SU-DHL-6 (cell line): ENCODE data around the gene KRT78.

Experiments
- EZH2phosphoT487 ChIP-seq: fragments of 200-600 bp; sonication (generic), shearing (Covaris generic); conservative IDR thresholded peaks from 2 replicates; pipeline ENCODE4 v1.6.1; 2018; ENCODE audit warnings: mild to moderate bottlenecking, antibody characterized with exemption, low read length, moderate library complexity, mixed read lengths
- TF ChIP-seq, protein P1 (sequence below): fragments of 200-600 bp; sonication (generic); IDR thresholded peaks from one replicate; pipeline ENCODE4 v1.5.1; 2017; ENCODE audit warnings: antibody characterized with exemption, mild to moderate bottlenecking, low read length, moderate library complexity; ENCODE audit not compliant: insufficient read depth, poor library complexity, severe bottlenecking

DNA sequence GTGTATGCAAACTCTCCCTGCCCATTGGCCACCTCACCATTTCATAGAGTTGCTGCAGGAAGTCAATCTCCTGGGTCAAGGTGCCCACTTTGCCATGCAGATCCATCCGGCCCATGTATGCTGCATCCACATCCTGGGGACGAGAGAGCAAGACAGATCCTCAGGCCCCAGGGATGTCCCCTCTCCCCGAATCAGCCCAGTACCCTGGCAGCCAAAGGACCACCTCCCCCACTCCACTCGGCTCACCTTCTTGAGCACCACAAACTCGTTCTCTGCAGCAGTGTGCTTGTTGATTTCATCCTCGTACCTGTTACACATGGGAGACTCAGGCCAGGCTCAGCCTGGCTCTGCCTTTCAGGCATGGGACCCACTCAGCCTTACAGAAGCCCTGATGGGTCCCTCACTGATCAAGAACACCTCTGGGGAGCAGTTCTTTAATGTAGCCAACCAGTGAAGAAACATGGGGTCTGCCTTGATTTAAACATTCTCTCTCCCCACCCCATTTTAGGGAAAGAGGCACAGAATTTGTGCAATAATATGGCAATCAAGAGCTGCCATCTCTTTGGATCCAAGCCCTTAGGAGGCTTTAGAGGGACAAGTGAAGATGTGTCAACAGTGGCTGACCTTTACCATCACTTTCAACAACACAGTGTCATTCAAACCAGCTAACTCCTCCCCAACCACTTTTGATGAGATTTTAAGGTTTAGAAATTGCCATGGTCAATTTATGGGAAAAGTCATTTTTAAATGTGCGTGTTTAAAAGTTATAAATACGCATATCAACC, 18.6 kb downstream of the KRT78 start:
- TF ChIP-seq, protein P1, sequence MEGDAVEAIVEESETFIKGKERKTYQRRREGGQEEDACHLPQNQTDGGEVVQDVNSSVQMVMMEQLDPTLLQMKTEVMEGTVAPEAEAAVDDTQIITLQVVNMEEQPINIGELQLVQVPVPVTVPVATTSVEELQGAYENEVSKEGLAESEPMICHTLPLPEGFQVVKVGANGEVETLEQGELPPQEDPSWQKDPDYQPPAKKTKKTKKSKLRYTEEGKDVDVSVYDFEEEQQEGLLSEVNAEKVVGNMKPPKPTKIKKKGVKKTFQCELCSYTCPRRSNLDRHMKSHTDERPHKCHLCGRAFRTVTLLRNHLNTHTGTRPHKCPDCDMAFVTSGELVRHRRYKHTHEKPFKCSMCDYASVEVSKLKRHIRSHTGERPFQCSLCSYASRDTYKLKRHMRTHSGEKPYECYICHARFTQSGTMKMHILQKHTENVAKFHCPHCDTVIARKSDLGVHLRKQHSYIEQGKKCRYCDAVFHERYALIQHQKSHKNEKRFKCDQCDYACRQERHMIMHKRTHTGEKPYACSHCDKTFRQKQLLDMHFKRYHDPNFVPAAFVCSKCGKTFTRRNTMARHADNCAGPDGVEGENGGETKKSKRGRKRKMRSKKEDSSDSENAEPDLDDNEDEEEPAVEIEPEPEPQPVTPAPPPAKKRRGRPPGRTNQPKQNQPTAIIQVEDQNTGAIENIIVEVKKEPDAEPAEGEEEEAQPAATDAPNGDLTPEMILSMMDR, result no peak
- TF ChIP-seq EZH2phosphoT487, result no peak
